Large intestine (tissue), 3 donors: Measurements from ENCODE around the gene PDZRN4. TPM values are rescaled to one million over a fixed set of nuclear protein-coding genes. Genes with fewer than 3 reads are reported as not detected.

ENCODE experiments used
- DNase-seq, 2 donors: peaks; one replicate each; pipeline versions ENCODE4 v3.0.0 to v3.0.0-alpha.2; 2013
- H3K27ac ChIP-seq: one replicate; pipeline ENCODE4 v1.5.1; 2013; ENCODE audit warnings: low read length
- H3K27me3 ChIP-seq: 2 replicates; pipeline ENCODE4 v1.6.1; 2013; ENCODE audit warnings: low read length; ENCODE audit not compliant: control insufficient read depth, insufficient read depth
- H3K36me3 ChIP-seq: 2 replicates; pipeline ENCODE4 v1.6.1; 2013; ENCODE audit warnings: low read length; ENCODE audit not compliant: control insufficient read depth, insufficient read depth
- H3K4me1 ChIP-seq: one replicate; pipeline ENCODE4 v1.6.1; 2013; ENCODE audit warnings: low read length; ENCODE audit not compliant: control insufficient read depth, insufficient read depth
- H3K4me3 ChIP-seq: one replicate; pipeline ENCODE4 v1.5.1; 2013; ENCODE audit warnings: low read length
- H3K9me3 ChIP-seq: one replicate; pipeline ENCODE4 v1.6.1; 2013; ENCODE audit warnings: mild to moderate bottlenecking, low read depth, low read length, moderate library complexity; ENCODE audit not compliant: control insufficient read depth
- WGBS: methylation state at CpG from one replicate; pipeline ENCODE4 v1.1.5; 2013; ENCODE audit warnings: low lambda C conversion rate; ENCODE audit not compliant: insufficient coverage; 5-methylcytosine and 5-hydroxymethylcytosine counted together
- polyA plus RNA-seq: library from polyadenylated mRNA; unstranded; fragments of 120-200 nt; gene quantifications from one replicate; pipeline ENCODE4 v1.2.1, GENCODE V29; 2013

Gene PDZRN4
- polyA plus RNA-seq, 1 donor = 3.2 TPM

DNA sequence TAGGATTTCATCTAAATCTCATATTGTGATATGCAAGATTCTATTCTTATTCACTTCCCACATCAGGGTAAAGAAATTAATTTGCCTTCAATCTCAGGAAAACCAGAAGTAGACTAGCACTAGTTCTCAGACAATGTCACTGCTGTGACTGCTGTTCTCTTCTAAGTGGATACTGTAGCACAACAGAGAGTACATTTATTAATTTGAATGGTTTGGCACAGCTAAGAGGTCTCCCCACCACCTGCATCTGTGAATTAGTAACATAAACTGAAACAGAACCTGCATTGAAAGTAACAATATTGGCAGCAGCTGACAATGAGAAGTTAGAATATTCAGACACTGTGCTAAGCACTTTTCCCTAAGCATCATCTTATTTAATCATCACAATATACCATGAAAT lies 253.1 kb downstream of the PDZRN4 start:
- no peaks in the 10 kb centered on the region for H3K36me3 ChIP-seq
- no peaks in the 10 kb centered on the region for H3K9me3 ChIP-seq
- no peaks in the 10 kb centered on the region for H3K4me1 ChIP-seq
- no peak overlapping the region for H3K27ac ChIP-seq
- DNase-seq = no peak
- H3K4me3 ChIP-seq = no peak overlapping the region
- no peaks in the 10 kb centered on the region for H3K27me3 ChIP-seq

DNA sequence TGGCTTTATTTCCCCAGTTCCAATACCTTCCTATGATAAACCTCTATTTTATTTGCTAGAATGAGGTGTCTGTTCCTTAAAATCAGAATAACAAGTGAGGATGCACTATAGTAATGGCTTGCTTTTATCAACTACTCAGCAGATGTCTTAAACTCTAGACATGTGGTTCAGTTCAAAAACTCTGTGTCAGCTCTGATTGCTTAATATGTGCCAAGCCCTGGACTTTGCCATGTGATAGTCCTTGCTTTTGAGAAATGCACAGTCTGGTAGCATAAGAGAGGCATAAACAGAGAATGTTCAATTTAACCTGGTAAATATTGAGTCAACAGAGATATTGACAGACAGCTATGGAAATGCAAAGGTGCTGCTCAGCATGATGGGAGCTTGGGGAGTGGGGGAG lies 254.8 kb downstream of the PDZRN4 start:
- Histone ChIP-seq H3K4me3 (no peak overlapping the region), H3K4me1 (no peaks in the 10 kb centered on the region), H3K36me3 (no peaks in the 10 kb centered on the region), H3K27ac (no peak overlapping the region), H3K9me3 (no peaks in the 10 kb centered on the region), H3K27me3 (no peaks in the 10 kb centered on the region)
- peak; percentile 37 to 41 for DNase-seq

DNA sequence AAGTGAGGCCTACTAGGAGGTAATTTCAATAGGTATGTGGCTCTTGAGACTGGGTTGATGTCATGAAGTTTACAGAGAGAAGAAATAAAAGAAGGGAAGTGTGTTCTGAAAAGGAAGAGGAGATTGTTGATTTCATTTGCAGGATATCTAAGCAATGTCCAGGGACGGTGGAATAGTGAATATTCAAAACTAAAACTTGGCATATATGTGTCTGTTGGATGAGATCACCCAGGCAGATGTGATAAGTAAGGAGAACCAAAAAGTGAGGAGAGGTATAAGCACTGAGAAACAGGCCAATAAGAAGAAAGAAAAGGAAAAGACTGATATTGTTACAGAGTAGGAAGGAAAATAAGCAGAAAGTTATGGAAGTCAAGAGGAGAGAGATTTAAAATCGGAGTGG lies 255.6 kb downstream of the PDZRN4 start:
- H3K27ac ChIP-seq = no peak overlapping the region
- DNase-seq = no peak

GRCh38 chr12:41452838-41453407 lies 264.8 kb downstream of the PDZRN4 start:
- no peaks in the 10 kb centered on the region for H3K27me3 ChIP-seq
- no peak overlapping the region for H3K4me3 ChIP-seq
- H3K4me1 ChIP-seq = no peaks in the 10 kb centered on the region
- DNase-seq = no peak
- 50% methylated on average over 2 of the region's 6 CpGs for WGBS
- no peaks in the 10 kb centered on the region for H3K9me3 ChIP-seq
- H3K27ac ChIP-seq = no peak overlapping the region
- no peaks in the 10 kb centered on the region for H3K36me3 ChIP-seq

More for the DNA sequence above, 255.6 kb downstream of the PDZRN4 start:
- no peaks in the 10 kb centered on the region for H3K27me3 ChIP-seq
- no peaks in the 10 kb centered on the region for H3K36me3 ChIP-seq
- H3K4me3 ChIP-seq = no peak overlapping the region
- H3K9me3 ChIP-seq = no peaks in the 10 kb centered on the region
- 38% methylated on average over 2 of the region's 2 CpGs for WGBS
- no peaks in the 10 kb centered on the region for H3K4me1 ChIP-seq

GRCh38 chr12:41453409-41453808 lies 265.3 kb downstream of the PDZRN4 start:
- no peaks in the 10 kb centered on the region for H3K27me3 ChIP-seq
- 100% methylated on average over 1 of the region's 4 CpGs for WGBS
- no peaks in the 10 kb centered on the region for H3K36me3 ChIP-seq
- H3K4me3 ChIP-seq = no peak overlapping the region
- H3K9me3 ChIP-seq = no peaks in the 10 kb centered on the region
- no peak for DNase-seq
- H3K4me1 ChIP-seq = no peaks in the 10 kb centered on the region
- no peak overlapping the region for H3K27ac ChIP-seq

DNA sequence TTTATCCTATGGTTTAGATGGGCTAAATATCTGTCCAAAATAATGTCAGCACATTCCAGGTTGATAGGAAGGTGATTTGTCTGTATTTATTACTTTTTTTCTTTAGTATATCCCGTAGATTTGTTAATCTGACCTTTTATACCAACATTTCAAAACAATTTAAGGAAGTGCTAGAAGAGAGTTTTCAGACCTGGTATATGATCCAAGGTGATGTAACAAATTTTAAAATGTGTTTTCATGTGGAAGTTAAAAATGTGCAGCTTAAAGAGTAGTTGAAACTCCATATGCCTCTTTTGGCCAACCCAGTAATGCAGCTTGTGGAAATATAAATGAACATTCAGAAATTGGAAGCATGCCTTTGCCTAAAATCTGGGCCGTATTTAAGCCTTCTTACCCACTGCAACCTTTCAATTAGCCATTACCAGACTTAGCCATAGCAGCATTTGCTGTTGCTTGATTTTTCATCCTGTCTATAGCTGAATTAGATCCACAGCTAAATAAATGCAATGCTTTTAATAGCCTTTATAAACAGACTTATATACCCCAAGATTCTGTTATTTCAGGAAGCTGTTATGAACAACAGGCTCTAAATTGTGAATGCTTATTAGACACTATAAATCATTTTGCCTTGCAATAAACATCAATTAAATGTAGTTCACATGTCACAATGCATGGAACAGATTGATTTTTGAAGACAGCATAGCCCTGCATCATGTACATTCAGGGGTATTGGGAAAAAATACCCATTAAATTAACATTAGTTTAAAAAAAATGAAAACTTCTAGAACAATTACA lies 271.2 kb downstream of the PDZRN4 start:
- Histone ChIP-seq H3K4me1 (no peaks in the 10 kb centered on the region), H3K36me3 (no peaks in the 10 kb centered on the region), H3K9me3 (no peaks in the 10 kb centered on the region), H3K27ac (no peak overlapping the region), H3K27me3 (no peaks in the 10 kb centered on the region), H3K4me3 (no peak overlapping the region)
- DNase-seq = no peak
- 33% methylated on average over 1 of the region's 2 CpGs for WGBS

- Histone ChIP-seq H3K27me3 (no peaks in the 10 kb centered on the region), H3K36me3 (no peaks in the 10 kb centered on the region), H3K27ac (no peak overlapping the region), H3K4me3 (no peak overlapping the region), H3K4me1 (no peaks in the 10 kb centered on the region), H3K9me3 (no peaks in the 10 kb centered on the region)
- no peak for DNase-seq
- 83% methylated on average over 1 of the region's 1 CpG for WGBS
Measured at GRCh38 chr12:41459906-41460214, 271.7 kb downstream of the PDZRN4 start.

DNA sequence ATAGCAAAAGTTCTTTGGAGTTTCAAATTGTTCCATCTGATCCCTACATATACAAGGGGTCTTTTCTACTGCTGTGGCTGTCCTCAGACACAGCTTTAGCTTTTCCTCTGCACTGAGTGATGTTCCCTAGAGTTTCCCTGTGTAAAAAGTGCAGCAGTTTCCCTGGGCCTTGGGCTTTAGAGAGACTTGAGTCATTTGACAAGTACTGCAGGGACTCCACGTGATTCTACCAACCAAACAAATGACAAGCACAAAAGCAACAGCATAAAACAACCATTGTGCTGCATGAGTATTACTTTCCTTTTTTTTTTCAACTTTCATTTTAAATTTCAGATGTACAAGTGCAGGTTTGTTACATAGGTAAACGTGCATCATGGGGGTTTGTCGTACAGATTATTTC lies 272.8 kb downstream of the PDZRN4 start:
- Histone ChIP-seq H3K4me1 (no peaks in the 10 kb centered on the region), H3K9me3 (no peaks in the 10 kb centered on the region), H3K27me3 (no peaks in the 10 kb centered on the region), H3K4me3 (no peak overlapping the region), H3K36me3 (no peaks in the 10 kb centered on the region), H3K27ac (no peak overlapping the region)
- 60% methylated on average over 1 of the region's 3 CpGs for WGBS
- DNase-seq = no peak

GRCh38 chr12:41462312-41462711 lies 274.2 kb downstream of the PDZRN4 start:
- Histone ChIP-seq H3K4me1 (no peaks in the 10 kb centered on the region), H3K27ac (no peak overlapping the region), H3K27me3 (no peaks in the 10 kb centered on the region), H3K9me3 (no peaks in the 10 kb centered on the region), H3K36me3 (no peaks in the 10 kb centered on the region), H3K4me3 (no peak overlapping the region)
- DNase-seq = no peak

DNA sequence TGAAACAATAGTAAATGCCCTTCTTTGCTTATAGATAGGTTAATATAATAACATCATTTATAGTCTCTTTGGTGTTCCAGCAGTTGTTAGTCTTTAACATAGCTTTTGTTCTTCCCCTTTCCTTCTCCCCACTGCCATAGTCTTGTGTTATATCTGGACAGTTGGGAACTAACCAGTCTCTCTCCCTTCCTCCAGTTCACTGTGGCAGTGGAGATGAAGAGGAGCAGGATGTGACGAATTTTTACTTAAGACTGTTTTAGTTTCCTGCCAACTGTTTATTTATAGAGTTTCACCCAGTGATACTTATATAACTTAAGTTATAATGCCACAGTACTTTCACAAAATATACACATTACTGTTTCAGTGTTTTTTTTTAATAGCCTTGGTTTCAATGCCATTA lies 277.4 kb downstream of the PDZRN4 start:
- no peak for DNase-seq
- Histone ChIP-seq H3K27me3 (no peaks in the 10 kb centered on the region), H3K9me3 (no peaks in the 10 kb centered on the region), H3K4me3 (no peak overlapping the region), H3K4me1 (no peaks in the 10 kb centered on the region), H3K36me3 (no peaks in the 10 kb centered on the region), H3K27ac (no peak overlapping the region)
- no CpG with 5 or more reads among the region's 1 CpG for WGBS

DNA sequence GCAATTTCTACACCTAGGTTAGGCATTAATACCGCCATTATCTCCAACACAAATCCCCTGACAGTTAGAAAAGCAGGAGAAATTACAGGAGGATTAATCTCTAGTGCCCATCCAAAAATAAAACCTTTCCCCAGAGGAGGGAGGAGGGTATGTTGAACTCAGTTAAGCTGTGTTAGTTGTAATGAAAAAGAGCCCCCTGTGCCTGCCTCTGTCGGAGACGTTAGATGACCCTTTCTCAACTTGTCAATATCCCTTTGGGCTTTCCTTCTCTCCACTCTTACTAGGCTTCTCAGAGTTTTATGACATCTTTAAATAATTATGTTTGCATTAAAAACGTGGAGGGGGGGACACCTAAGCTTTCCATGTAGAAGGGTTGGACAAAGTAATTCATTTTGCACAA lies 278.2 kb downstream of the PDZRN4 start:
- H3K27me3 ChIP-seq = no peaks in the 10 kb centered on the region
- 61% methylated on average over 2 of the region's 4 CpGs for WGBS
- no peaks in the 10 kb centered on the region for H3K4me1 ChIP-seq
- no peak overlapping the region for H3K4me3 ChIP-seq
- no peak for DNase-seq
- no peaks in the 10 kb centered on the region for H3K36me3 ChIP-seq
- H3K27ac ChIP-seq = no peak overlapping the region
- H3K9me3 ChIP-seq = no peaks in the 10 kb centered on the region
